Cerebellar cortex (tissue), 1 donor: ENCODE data around the gene KRT81.
"Not testable (repeated sequence)": the region's sequence is repeated elsewhere in the genome, so short reads cannot be mapped to it uniquely, and the experiment has no call there.

ENCODE experiments used
- DNase-seq: peaks from one replicate; pipeline ENCODE4 v3.0.0-alpha.2; 2015; ENCODE audit warnings: low spot score

The KRT81 gene

DNA sequence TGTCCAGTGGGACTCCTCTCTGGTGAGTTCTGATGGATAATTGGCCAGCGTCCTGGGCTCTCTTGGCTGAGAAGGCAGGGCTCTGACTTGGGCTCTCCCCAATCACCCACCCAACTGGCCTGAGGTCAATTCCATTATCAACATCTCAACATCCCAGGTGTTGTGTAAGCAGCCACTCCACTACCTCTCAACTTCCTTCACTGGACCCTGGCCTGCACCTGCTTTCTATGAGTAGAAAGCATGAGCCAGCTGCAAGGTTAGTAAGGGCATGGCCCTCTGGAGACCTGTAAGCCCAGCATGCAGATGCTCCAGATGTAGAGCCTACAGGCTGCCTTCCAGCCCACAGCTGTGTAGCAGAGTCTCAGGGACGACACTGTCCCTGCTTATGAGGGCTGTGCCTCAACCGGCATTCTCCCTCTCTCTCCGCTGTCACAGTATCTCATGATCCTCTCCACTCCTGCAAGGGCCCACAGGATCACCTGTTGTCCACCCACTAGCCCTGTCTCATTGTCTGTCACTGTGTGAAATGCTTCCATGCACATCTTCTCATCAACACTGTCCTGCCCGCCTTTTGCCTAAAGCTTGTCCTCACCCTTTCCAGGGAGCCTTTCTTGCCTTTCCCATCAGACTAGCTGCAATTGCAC, 5.4 kb upstream of the KRT81 start:
- DNase-seq, result no peak

GRCh38 chr12:52295663-52296062, 4.3 kb upstream of the KRT81 start:
- no peak for DNase-seq

DNA sequence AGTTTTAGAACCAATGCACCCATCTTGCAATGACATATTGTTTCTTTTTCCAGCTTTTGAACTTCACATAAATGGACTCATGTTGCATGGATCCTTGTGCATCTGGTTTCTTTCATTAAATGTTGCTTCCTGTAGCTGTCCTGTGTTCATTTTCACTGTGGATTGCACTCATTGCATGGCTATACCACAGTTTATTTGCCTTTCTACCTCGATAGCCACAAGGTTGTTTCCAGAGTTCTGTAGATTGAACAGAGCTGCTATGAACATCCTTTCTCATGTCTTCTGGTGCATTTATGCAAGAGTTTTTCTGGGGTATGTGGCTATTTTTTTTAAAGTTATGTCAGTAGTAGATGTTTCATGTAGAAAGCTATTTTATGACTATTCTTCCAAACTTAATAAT, 3.5 kb upstream of the KRT81 start:
- DNase-seq, result no peak

DNA sequence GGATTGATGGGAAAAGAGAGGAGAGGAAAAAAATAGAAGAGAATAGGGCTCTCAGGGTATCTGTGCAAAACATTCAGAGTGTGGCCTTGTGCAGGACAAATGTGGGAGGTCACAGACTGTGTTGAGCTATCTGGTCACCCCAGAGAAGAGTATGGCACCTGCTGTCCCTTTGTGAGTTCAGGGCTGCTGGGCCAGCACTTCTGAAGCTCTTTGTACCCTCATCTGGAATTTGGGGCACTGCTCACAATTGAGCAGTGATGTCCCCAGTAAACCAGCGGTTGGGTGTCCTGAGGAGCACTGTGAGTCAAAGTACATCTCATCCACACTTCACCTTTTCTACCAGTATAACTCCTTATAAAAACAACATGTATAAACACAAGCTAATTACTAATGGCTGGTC, 2.6 kb upstream of the KRT81 start:
- DNase-seq, result no peak

GRCh38 chr12:52290483-52291134, 725 bp downstream of the KRT81 start:
- DNase-seq, result not testable (repeated sequence)

DNA sequence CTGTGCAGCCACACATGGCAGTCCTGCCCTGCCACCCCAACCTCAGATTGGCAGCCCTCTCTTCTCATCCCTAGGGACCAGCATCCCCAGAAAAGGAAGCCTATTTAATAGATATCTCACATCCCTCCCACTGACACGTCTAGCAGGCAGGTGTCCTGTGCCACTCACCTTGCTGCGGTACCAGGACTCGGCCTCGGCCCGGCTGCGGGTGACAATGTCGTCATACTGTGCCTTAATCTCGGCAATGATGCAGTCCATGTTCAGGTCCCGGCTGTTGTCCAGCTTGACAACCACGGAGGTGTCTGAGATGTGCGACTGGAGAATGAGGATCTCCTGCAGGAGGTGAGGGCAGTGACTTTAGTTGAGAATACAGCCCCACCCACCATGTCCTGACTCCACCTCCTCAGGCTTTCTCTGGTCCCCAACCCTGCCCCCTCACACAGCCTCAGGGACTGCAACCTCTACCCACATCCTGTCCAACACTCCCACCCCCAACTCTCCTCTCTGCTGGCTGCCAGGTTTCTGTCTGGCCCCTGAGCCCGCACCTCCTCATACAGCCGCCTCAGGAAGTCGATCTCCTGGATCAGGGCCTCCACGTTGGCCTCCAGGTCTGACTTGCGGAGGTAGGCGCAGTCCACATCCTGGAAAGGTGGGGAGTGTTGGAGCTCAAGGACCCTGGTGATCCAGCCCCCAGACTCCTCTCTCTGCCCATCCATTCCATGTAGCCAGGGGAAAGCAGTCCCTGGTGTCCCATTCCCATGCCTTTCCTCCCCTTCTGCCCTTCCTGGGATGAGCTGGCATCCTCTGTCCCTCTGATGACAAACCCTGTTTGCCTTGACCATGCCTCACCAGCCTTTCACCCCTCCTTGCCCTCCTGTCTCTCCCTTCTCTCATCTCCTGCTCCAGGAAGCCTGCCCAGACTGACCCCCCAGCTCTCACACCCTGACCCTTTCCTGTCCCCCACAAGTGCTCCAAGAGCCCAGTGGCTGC, 3.2 kb downstream of the KRT81 start:
- DNase-seq, result not testable (repeated sequence)

GRCh38 chr12:52286857-52287785, 4.2 kb downstream of the KRT81 start:
- not testable (repeated sequence) for DNase-seq

DNA sequence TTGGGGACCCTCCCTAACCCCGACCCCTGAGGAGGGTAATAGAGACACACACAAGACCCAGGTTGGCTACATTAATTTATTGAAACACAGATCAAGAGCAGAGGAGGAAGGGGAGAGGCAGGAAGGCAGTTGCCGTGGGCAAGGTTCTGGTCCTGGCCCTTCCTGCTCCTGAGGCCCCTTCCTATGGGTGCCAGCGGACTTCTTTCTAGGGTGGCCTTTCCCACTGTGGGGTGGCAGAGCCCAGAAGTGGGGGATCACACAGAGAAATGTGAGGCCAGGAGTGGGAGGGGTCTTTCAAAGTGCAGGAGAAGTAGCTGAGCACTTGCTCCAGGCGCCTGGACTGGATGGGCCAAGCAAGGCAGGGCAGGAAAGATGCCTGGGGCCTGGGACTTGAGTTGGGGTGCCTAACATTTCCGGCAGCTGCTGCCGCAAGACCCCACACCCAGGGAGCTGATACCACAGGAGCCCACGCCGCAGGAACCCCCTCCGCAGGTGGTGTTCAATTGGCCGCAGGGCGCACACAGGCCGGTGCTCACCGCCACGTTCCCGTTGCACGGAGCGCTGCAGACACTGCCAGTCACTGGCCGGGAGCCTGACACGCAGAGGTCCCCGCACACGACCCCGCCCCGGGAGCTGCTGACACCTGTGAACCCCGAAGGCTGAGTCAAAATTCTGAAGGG, 5.3 kb downstream of the KRT81 start:
- DNase-seq, result no peak

DNA sequence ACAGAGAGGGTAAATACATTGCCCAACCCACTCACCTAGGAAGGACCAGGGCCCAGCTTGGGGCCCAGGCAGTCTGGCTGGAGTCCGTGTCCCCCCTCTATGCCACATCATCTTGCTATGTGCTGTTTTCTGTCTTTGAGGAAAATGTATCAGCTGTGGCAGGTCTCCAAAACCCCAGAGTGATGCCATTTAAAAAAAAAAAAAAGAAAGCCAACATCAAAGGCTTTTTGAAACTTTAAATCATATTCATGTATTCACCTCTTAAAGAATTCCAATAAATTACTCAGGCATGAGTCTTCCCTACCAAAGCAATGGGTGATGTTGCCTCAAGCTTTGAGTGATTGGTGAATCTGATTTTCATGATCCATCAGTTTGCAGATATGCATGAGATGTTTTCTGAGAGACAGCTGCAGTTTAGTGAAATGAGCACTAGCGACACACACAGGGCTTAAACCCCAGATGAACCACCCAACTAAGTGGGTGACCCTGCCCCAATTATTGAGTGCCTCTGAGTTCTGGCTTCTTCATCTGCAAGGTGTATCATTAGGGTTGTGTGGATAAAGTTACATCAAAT, 6.1 kb downstream of the KRT81 start:
- DNase-seq, result no peak

DNA sequence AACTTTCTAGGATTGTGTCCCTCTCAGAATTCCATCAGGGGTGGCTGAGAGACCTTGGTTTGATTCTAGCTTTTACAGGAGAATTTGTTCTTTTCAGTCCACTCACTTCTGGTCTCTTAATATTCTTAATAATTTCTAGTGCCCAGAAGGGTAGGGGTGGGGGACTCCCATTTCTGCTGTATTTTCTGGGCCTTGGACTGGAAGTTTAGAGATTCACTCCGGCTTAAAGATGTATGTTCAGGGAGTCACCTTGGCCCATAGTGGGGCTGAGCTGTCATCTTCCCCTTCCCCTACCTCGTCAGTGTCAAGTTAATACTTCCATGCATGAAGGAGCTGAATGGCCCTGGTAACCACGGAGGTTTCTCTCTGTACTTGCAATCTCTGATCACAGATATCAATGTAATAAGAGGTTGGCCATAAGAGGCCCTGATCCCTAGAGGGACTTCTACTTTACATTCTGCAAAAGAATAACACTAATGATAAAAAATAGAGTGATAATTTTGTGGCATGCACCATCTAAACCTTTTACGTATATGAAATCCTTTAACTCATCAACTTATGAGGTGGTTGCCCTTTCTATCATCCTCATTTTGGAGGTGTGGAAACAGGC, 6.7 kb downstream of the KRT81 start:
- no peak for DNase-seq

DNA sequence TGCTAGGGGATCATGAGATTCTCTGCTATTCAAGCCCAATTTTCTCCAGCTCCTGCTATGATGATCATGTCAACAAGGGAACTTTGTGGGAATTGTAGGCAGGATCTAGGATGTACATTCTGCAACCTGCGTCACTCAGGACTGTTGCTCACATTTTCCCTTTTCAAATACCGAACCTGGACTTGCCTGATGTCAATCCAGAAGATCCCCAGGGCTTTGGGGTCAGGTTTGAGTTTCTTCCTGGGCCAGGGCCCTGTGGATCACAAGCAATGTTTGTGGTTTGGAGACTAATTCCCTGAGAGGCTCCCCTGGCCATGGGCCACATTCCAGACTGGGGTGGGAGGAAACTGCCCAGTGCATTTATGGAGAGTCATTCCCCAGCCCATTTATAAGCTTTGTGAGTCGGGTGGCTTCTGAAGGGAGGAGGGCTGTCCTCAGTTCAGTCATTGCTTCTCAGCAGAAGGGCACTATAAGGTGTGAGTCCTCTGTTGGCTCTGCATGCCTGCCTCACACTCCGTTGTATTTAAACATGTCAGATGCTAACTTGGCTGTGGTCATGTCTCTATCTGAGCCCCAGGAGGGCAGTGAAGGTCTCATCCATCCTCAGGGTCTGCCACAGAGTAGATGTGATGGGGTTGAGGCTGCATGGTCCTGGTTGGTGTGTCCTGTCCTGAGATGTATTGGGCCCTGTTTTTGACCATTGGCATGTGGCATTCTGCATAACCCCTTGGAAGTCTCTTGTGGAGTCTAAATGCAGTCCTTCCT, 10.4 kb downstream of the KRT81 start:
- DNase-seq, result no peak

- no peak for DNase-seq
These were observed 11.0 kb downstream of the KRT81 start for GRCh38 chr12:52280319-52280795.

- DNase-seq, result no peak
These were observed 11.7 kb downstream of the KRT81 start for GRCh38 chr12:52279422-52280318.

DNA sequence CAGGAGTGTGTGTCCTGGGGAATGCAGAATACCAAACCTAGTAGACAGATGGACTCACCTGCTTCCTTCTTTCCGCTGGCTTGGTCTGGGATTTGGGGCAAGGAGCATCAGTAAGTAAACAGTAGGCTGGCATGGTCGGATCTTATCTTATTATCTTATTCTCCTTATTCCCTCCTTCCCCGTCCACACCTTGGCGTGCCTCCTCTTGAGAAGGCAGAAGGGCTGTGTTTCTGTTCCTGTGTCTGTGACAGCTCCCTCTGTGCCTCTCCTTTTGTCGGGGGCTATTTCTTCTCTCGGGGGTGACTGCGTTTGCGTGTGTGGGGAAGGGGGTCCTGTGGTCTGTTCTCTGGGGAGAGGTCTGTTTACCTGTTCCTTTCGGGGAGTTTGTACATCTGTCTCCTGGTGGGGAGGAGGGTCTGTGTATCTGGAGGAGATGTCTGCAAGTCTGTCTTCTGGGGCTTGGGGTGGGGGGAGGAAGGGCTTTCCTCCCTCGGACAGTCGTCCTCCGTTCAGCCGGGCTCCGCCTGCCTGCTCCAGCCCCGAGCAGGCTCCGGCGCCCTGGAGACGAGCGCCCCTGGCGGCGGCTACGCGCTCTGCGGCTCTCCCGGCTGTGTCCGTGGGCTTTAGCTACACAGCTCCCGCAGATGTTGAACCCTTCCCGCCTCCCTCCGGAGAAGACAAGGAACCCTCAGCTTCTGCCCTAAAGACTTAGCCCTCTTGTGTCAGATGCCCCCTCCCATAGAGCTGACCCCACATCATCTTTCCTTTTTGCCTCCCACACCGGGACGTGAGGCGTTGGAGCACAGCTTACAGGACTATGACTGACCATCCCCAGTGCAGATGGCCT, 12.5 kb downstream of the KRT81 start:
- peak; percentile 60 for DNase-seq

GRCh38 chr12:52277486-52278245, 13.7 kb downstream of the KRT81 start:
- no peak for DNase-seq

DNA sequence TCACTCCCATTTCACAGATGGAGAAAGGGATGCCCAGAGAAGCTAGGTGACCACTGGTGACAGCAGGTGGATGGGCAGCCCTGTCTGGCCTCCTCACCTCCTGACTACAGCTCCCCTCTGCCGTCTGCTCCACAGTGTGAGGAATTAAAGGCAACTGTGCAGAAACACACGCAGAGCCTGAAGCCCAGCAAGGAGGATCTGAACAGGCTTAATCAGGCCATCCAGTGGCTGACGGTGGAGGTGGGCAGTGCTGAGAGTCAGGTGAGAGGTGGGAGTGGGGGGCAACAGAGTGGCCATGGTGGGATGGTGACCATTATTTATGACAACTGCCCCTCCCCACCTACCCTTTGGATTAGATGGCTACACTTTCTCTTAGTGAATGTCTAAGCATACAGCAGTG, 15.6 kb downstream of the KRT81 start:
- DNase-seq, result no peak
